ENCODE measurements around the gene PIP4K2B.
"Not testable (repeated sequence)": the region's sequence is repeated elsewhere in the genome, so short reads cannot be mapped to it uniquely, and the experiment has no call there.

Gene PIP4K2B

DNA sequence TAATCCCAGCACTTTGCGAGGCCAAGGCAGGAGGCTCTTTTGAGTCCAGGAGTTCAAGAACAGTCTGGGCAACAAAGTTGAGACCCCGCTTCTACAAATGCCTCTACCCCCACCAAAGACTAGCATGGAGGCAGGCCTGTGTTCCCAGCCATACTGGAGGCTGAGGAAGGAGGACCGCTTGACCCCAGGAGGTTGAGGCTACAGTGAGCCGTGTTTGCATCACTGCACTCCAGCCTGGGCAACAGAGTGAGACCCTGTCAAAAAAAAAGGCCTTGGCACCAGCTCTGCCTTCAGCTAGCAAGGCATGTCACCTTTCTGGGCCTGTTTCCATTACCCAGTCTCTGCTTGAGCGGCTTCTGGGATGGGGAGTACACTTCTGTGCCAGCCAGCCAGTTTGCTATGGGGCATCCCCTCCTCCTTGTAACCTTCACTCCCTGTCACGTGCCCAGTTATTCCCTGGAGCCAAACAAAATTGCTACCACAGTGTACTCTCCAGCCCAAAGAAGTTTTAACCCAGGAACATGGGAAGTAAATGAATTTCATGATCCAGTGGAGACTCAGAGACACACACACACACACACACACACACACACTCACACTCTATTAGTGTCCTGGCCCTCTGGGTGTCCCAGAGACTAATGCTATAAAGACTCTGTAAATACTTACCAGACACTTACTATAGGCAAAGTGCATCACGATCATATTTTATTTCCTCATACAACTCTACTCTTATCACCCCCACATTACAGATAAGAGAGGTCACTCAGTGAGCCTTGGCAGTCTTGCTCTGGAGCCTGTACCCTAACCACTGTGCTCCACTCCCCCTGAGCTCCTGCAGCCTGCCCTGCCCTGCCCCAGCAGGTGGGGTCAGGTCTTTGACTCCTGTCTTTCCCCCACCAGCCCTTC is 66.7 kb downstream of the PIP4K2B start:
- H3K36me3 ChIP-seq (ENCODE audit: insufficient read depth, low read length) = no peaks in the 10 kb centered on the region; the same call in 1 of the 2 replicates
- no peaks in the 10 kb centered on the region for H3K9me3 ChIP-seq (ENCODE audit: control insufficient read depth, insufficient read depth, low read length)
- H3K4me1 ChIP-seq (ENCODE audit: insufficient read depth, low read length) = peaks cover 14% of the 10 kb centered on the region; the same call in 1 of the 2 replicates
- no peak overlapping the region for H3K9ac ChIP-seq (ENCODE audit: low read depth, low read length)

DNA sequence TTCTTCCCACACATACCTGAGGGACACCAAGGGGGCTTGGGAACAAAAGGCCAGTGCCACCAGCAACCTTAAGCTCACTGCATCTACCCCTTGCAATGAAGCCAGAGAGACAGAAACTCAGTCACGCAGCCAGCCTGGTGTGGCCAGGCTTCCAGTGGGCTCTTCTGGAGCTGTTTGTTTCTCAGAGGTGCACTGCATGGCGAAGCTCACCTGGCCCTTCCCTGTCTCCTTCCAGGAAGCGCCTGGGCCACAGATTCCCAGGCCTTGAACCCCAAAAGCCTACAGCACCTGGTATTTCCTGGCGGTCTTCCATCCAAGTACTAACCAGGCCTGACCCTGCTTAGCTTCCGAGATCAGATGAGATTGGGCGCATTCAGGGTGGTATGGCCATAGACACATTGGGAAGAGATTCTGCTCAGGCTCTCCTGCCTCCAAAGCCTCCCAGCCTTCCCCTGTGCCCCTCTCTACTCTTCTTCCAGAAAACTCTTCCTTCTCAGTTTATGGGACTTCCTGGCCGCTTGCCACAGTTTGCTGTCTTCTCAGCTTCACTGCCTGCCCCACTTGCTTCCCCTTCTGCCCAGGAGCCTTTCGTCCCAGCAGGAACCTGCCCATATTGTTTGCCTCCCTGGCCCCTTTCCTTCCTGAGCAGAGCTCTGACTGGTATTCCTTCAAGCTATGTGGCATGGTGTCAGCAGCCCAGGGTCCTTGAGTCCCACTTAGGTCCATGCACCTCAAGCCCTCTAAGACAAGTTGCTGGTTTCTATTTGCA is 67.6 kb downstream of the PIP4K2B start:
- Histone ChIP-seq H3K9me3 (ENCODE audit: control insufficient read depth, insufficient read depth, low read length) (no peaks in the 10 kb centered on the region), H3K4me1 (ENCODE audit: insufficient read depth, low read length) (peaks cover 14% of the 10 kb centered on the region; the same call in 1 of the 2 replicates), H3K36me3 (ENCODE audit: insufficient read depth, low read length) (no peaks in the 10 kb centered on the region; the same call in 1 of the 2 replicates), H3K9ac (ENCODE audit: low read depth, low read length) (no peak overlapping the region)

DNA sequence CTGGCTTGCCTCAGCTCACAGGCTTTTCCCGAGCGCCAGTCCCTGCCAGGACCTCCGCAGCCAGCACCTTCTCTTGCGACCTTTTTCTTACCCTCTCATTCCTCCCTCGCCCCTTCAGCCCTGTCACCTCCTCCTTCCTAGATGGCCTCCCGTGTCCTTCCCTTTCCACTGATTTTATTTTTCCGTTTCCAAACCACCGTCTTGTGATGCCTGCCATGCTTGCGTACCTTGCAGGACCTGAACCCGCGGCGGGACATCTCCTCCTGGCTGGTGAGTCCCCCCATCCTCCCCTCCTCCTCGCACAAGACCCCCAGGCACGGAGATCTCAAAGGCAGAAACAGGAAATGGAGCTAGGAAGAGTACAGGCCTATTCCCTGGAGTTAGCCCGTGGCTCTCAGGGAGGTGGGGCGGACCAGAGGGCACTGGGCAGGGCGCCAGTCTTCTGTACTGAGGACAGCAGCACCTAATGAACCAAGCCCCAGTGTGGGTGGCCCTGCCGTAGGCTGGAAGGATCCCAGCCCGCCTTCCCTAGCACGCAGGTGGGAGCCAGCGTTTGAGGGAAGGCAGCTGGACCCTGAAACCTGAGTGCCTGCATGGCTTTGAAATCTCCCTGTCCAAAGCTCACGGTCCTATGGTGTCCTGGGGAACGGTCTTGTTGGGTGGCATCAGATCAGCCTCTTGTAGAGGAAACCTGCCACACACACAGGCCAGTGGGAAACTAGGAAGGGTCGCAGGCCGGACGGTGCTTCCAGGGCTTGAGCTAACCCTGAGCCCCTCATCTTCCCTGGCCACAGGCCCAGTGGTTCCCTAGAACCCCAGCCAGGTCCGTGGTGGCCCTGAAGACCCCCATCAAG is 68.6 kb downstream of the PIP4K2B start:
- Histone ChIP-seq H3K36me3 (ENCODE audit: insufficient read depth, low read length) (no peaks in the 10 kb centered on the region; the same call in 1 of the 2 replicates), H3K9me3 (ENCODE audit: control insufficient read depth, insufficient read depth, low read length) (no peaks in the 10 kb centered on the region), H3K9ac (ENCODE audit: low read depth, low read length) (peak overlapping the region; percentile 80), H3K4me1 (ENCODE audit: insufficient read depth, low read length) (peaks cover 14% of the 10 kb centered on the region; the same call in 1 of the 2 replicates)

DNA sequence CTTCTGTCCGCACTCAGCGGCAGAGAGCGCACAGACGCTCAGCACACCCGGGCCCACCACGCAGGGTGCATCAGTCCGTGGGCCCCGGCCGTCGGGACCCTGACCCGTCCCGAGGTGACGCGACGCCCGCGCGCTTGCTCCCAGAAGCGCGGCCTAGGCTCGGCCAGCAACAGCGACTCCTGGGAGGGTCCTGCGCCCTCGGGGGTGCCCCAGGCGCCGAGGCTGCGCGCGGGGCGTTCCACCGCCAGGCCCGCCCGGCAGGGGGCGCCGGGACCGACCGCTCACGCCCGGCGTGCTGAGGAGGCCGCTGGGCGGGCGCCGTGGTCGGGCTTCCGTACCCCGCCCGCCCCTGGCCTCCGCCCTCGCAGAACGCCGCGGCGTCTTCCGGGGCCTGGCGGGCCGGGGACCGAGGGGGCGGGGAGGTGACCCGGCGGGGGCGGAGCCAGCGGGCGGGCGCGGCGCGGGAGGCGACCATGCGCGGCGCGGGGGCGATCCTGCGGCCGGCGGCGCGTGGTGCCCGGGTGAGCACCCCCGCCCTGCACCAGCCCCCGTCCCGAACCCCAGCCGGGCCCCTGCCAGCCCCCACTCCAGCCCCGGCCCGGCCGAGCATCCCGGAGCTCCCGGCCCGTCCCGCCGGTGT is 69.3 kb downstream of the PIP4K2B start, which contains the start of gene CISD3:
CISD3 (plus strand) TSS at position 456 of the 640 bp plus-strand sequence; CDS start at position 474, 18 bp downstream.
- Histone ChIP-seq H3K9ac (ENCODE audit: low read depth, low read length) (peak within 1 kb of the TSS; percentile 80), H3K9me3 (ENCODE audit: control insufficient read depth, insufficient read depth, low read length) (no peaks in the 10 kb centered on the region), H3K4me1 (ENCODE audit: insufficient read depth, low read length) (peaks cover 14% of the 10 kb centered on the region; the same call in 1 of the 2 replicates)

DNA sequence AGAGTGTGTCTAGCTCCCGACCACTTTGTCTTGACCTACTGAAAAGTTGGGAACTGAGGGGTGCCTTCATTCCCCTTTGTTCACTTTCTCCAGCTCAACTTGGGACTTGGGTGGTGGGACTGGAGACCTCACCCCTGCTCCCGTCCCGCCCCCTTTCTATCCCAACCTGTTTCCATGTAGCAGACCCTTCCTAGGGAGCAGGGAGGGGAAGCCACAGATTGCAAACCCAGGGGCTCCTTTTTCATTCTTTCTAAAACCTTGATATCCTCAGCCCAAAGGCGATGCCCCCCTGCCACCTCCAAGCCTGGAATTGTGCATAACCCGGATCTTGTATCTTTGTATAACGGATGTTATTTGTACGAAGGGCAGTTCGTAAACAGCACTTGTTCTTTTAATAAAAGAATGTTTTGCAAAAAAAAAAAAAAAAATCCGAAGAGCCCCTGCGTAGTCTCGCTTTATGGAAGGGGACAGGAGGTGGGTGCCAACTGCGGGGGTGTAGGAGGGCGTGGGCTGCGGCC is 69.9 kb downstream of the PIP4K2B start:
- Histone ChIP-seq H3K9ac (ENCODE audit: low read depth, low read length) (peak overlapping the region; percentile 69), H3K4me1 (ENCODE audit: insufficient read depth, low read length) (peaks cover 14% of the 10 kb centered on the region; the same call in 1 of the 2 replicates), H3K9me3 (ENCODE audit: control insufficient read depth, insufficient read depth, low read length) (no peaks in the 10 kb centered on the region), H3K36me3 (ENCODE audit: insufficient read depth, low read length) (no peaks in the 10 kb centered on the region; the same call in 1 of the 2 replicates)

More for the DNA sequence above, 69.3 kb downstream of the PIP4K2B start, which contains the start of gene CISD3:
- H3K36me3 ChIP-seq (ENCODE audit: insufficient read depth, low read length) = no peaks in the 10 kb centered on the region; the same call in 1 of the 2 replicates

DNA sequence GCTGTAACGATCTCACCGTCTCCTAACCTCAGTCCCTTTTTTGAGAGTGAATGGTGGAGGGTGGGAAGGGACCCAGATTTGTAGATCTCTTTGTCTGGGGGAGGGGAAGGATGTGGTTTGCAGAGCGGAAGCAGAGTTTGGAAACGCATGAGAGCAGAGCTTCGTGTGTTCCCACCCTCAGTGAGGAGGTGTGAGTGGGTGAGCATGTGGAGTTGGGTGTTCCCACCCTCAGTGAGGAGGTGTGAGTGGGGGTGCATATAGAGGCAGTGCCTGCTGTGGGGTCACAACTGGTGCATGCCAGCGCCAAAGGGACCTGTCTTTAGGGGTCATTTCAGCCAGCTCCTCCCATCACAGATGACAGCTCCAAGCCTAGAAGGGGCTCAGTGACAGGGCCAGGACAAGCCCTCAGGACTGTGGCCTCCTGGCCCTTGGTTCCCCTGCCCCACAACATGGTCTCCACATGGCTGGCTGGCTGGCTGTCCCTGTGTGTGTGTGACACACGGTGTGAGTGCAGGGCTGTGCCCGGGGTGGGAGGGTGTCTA is 71.0 kb downstream of the PIP4K2B start:
- no peak overlapping the region for H3K9ac ChIP-seq (ENCODE audit: low read depth, low read length)
- no peaks in the 10 kb centered on the region; the same call in 1 of the 2 replicates for H3K36me3 ChIP-seq (ENCODE audit: insufficient read depth, low read length)
- no peaks in the 10 kb centered on the region for H3K9me3 ChIP-seq (ENCODE audit: control insufficient read depth, insufficient read depth, low read length)
- H3K4me1 ChIP-seq (ENCODE audit: insufficient read depth, low read length) = peaks cover 10% of the 10 kb centered on the region; the same call in 1 of the 2 replicates

DNA sequence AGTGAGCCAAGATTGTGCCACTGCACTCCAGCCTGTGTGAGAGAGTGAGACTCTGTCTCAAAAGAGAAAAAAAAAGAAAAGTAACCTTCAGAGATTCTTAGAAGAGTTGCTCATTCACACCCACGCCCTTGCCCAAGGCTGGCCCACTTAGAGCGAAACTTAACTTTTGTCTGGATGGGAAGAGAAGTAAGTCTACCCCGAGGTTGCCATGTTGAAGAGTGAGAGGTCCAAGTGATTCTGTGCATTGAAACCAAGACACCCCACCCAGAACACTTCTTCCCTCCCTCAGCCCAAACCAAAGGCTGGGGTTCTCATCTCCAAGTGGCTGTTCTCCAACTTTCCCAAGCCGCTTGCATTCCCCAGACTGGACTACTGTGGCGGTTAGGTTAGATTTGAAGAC is 71.6 kb downstream of the PIP4K2B start:
- peaks cover 10% of the 10 kb centered on the region; the same call in 1 of the 2 replicates for H3K4me1 ChIP-seq (ENCODE audit: insufficient read depth, low read length)
- H3K36me3 ChIP-seq (ENCODE audit: insufficient read depth, low read length) = no peaks in the 10 kb centered on the region; the same call in 1 of the 2 replicates
- no peaks in the 10 kb centered on the region for H3K9me3 ChIP-seq (ENCODE audit: control insufficient read depth, insufficient read depth, low read length)
- no peak overlapping the region for H3K9ac ChIP-seq (ENCODE audit: low read depth, low read length)

DNA sequence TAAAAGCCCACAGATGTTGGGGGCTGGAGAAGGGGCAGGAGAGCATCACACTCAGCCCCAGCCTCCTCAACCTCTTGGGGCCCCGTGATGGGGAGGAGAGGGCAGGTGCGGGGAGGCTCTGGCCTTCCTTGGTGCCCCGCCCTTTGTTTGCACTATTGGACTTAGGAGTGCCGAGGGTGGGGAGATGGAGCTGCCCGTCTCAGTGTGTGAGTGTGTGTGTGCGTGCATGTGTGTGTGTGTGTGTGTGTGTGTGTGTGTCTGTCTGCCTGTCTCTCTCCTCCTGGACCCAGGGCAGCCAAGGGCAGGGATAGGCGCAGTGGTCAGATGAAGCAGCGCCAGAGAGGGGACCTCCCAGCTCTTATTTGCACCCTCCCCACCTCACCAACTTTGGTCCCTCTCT is 73.2 kb downstream of the PIP4K2B start:
- not testable (repeated sequence) for H3K9me3 ChIP-seq (ENCODE audit: control insufficient read depth, insufficient read depth, low read length); H3K9ac ChIP-seq (ENCODE audit: low read depth, low read length); H3K4me1 ChIP-seq (ENCODE audit: insufficient read depth, low read length); H3K36me3 ChIP-seq (ENCODE audit: insufficient read depth, low read length)

DNA sequence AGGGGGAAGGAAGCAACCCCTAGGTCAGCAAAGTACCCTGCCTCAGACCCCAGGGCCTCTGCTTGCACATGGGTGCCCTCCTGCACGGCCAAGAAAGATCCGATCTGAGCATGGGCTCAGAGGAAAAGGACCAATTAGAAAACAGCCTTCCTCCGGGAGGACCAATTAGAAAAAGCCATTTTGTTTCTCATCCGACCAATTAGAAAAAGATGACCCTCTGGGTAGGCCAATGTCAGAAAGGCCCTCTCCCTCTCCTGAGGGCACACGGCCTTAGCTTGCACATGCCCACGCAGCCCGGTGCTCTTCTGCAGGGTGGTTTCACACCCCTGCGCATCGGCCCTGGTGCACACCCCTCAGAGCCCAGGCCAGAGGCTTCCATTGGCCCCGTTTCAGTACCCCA is 74.3 kb downstream of the PIP4K2B start:
- Histone ChIP-seq H3K4me1 (ENCODE audit: insufficient read depth, low read length) (peaks cover 8% of the 10 kb centered on the region; the same call in 1 of the 2 replicates), H3K36me3 (ENCODE audit: insufficient read depth, low read length) (no peaks in the 10 kb centered on the region), H3K9me3 (ENCODE audit: control insufficient read depth, insufficient read depth, low read length) (no peaks in the 10 kb centered on the region), H3K9ac (ENCODE audit: low read depth, low read length) (no peak overlapping the region)

DNA sequence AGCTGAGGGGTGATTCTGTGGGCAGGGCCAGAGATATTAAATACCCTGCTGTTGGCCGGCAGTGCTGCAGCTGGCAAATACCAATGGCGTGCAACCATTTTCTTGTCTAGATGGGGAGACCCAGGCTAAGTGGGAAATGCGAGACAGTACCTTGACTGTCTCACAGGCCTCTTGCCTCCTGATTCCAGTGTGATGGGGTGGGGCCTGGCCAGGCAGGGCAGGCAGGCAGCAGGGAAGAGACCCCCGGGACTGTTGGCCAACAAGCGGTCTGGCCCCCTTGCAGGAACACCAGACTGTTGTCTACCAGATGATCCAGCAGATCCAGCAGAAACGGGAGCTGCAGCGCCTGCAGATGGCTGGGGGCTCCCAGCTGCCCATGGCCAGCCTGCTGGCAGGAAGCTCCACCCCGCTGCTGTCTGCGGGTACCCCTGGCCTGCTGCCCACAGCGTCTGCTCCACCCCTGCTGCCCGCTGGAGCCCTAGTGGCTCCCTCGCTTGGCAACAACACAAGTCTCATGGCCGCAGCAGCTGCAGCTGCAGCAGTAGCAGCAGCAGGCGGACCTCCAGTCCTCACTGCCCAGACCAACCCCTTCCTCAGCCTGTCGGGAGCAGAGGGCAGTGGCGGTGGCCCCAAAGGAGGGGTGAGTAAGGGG is 74.9 kb downstream of the PIP4K2B start:
- H3K36me3 ChIP-seq (ENCODE audit: insufficient read depth, low read length) = no peaks in the 10 kb centered on the region
- H3K9ac ChIP-seq (ENCODE audit: low read depth, low read length) = no peak overlapping the region
- peaks cover 8% of the 10 kb centered on the region; the same call in 1 of the 2 replicates for H3K4me1 ChIP-seq (ENCODE audit: insufficient read depth, low read length)
- H3K9me3 ChIP-seq (ENCODE audit: control insufficient read depth, insufficient read depth, low read length) = no peaks in the 10 kb centered on the region

DNA sequence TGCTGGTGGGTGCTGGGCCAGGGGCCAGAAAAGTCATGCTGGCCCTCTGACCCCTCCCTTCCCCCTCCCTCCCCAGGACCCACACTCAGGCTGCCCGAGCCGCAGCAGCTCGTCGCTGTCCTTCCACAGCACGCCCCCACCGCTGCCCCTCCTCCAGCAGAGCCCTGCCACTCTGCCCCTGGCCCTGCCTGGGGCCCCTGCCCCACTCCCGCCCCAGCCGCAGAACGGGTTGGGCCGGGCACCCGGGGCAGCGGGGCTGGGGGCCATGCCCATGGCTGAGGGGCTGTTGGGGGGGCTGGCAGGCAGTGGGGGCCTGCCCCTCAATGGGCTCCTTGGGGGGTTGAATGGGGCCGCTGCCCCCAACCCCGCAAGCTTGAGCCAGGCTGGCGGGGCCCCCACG is 77.6 kb downstream of the PIP4K2B start:
- H3K9ac ChIP-seq (ENCODE audit: low read depth, low read length) = no peak overlapping the region
- H3K36me3 ChIP-seq (ENCODE audit: insufficient read depth, low read length) = no peaks in the 10 kb centered on the region
- peaks cover 4% of the 10 kb centered on the region; the same call in 1 of the 2 replicates for H3K4me1 ChIP-seq (ENCODE audit: insufficient read depth, low read length)
- H3K9me3 ChIP-seq (ENCODE audit: control insufficient read depth, insufficient read depth, low read length) = no peaks in the 10 kb centered on the region

DNA sequence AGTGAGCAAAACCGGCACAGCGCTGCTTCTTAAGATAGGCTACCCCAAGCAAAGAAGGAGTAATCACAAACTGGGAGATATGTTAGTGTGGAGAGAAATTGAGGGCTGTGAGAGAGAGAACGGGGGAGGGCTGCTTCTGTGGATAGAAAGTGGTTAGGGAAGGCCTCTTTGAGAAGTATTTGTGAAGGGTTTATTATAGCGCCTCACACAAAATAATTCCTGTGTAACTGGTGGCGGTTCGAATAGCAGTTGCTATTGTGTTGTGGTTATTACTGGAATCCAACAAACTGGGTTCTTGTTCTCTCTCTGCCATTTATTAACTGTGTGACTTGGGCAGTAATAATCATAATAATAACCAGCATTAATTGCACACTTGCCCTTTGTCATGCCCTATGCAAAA is 78.4 kb downstream of the PIP4K2B start:
- no peaks in the 10 kb centered on the region for H3K9me3 ChIP-seq (ENCODE audit: control insufficient read depth, insufficient read depth, low read length)
- no peaks in the 10 kb centered on the region for H3K36me3 ChIP-seq (ENCODE audit: insufficient read depth, low read length)
- H3K4me1 ChIP-seq (ENCODE audit: insufficient read depth, low read length) = peaks cover 5% of the 10 kb centered on the region; the same call in 1 of the 2 replicates
- no peak overlapping the region for H3K9ac ChIP-seq (ENCODE audit: low read depth, low read length)
